Nephron progenitor cell (in vitro differentiated cells): ENCODE data around the gene PTPN1.

Source experiments
- DNase-seq: peaks from one replicate; pipeline ENCODE4 v3.0.0; 2021
- H3K27ac Mint-ChIP-seq: 2 replicates; pipeline ENCODE4 v1.8.0; 2021; ENCODE audit warnings: mild to moderate bottlenecking, moderate library complexity, mixed read lengths
- H3K27me3 Mint-ChIP-seq: 2 replicates; pipeline ENCODE4 v1.8.0; 2021; ENCODE audit warnings: mild to moderate bottlenecking, low read depth, mixed read lengths; ENCODE audit not compliant: poor library complexity
- H3K36me3 Mint-ChIP-seq: 2 replicates; pipeline ENCODE4 v1.8.0; 2021; ENCODE audit warnings: low read depth, mixed read lengths
- H3K4me1 Mint-ChIP-seq: 2 replicates; pipeline ENCODE4 v1.8.0; 2021; ENCODE audit warnings: mixed read lengths
- H3K4me3 Mint-ChIP-seq: 2 replicates; pipeline ENCODE4 v1.8.0; 2021; ENCODE audit warnings: mild to moderate bottlenecking, moderate library complexity, mixed read lengths
- H3K9me3 Mint-ChIP-seq: 2 replicates; pipeline ENCODE4 v1.8.0; 2021; ENCODE audit warnings: mild to moderate bottlenecking, moderate library complexity, mixed read lengths
- CTCF ChIP-seq: fragments of 200-600 bp; sonication (generic); IDR thresholded peaks from 2 replicates; pipeline ENCODE4 v1.5.0; 2021; ENCODE audit warnings: antibody characterized with exemption

The PTPN1 gene

GRCh38 chr20:50467174-50467573 lies 43.0 kb upstream of the PTPN1 start:
- no peak overlapping the region for H3K4me3 Mint-ChIP-seq
- peaks cover 13% of the 10 kb centered on the region for H3K4me1 Mint-ChIP-seq
- no peak for TF ChIP-seq CTCF
- H3K9me3 Mint-ChIP-seq, result peaks cover 9% of the 10 kb centered on the region
- DNase-seq, result no peak
- H3K27me3 Mint-ChIP-seq, result peaks cover 30% of the 10 kb centered on the region
- H3K36me3 Mint-ChIP-seq, result no peaks in the 10 kb centered on the region
- no peak overlapping the region for H3K27ac Mint-ChIP-seq

GRCh38 chr20:50467718-50468356 lies 42.3 kb upstream of the PTPN1 start:
- no peak for DNase-seq
- H3K4me1 Mint-ChIP-seq, result peaks cover 13% of the 10 kb centered on the region
- H3K36me3 Mint-ChIP-seq, result no peaks in the 10 kb centered on the region
- no peak overlapping the region for H3K27ac Mint-ChIP-seq
- H3K9me3 Mint-ChIP-seq, result peaks cover 9% of the 10 kb centered on the region
- H3K27me3 Mint-ChIP-seq, result peaks cover 26% of the 10 kb centered on the region
- no peak for TF ChIP-seq CTCF
- H3K4me3 Mint-ChIP-seq, result no peak overlapping the region

GRCh38 chr20:50468378-50468798 lies 41.8 kb upstream of the PTPN1 start:
- Mint-ChIP-seq H3K27me3 (peaks cover 25% of the 10 kb centered on the region), H3K36me3 (no peaks in the 10 kb centered on the region)
- no peak for TF ChIP-seq CTCF

GRCh38 chr20:50469176-50469723 lies 40.9 kb upstream of the PTPN1 start:
- Mint-ChIP-seq H3K36me3 (no peaks in the 10 kb centered on the region), H3K9me3 (peaks cover 9% of the 10 kb centered on the region), H3K27ac (no peak overlapping the region), H3K4me3 (no peak overlapping the region), H3K4me1 (peaks cover 13% of the 10 kb centered on the region), H3K27me3 (peaks cover 23% of the 10 kb centered on the region)
- no peak for DNase-seq
- TF ChIP-seq CTCF, result no peak

More at GRCh38 chr20:50468378-50468798, 41.8 kb upstream of the PTPN1 start:
- peaks cover 9% of the 10 kb centered on the region for H3K9me3 Mint-ChIP-seq
- no peak overlapping the region for H3K27ac Mint-ChIP-seq
- H3K4me3 Mint-ChIP-seq, result no peak overlapping the region
- DNase-seq, result no peak
- H3K4me1 Mint-ChIP-seq, result peaks cover 13% of the 10 kb centered on the region

GRCh38 chr20:50469796-50470195 lies 40.4 kb upstream of the PTPN1 start:
- H3K4me3 Mint-ChIP-seq, result no peak overlapping the region
- no peak for TF ChIP-seq CTCF
- peaks cover 9% of the 10 kb centered on the region for H3K9me3 Mint-ChIP-seq
- H3K36me3 Mint-ChIP-seq, result no peaks in the 10 kb centered on the region
- H3K27me3 Mint-ChIP-seq, result peaks cover 18% of the 10 kb centered on the region
- DNase-seq, result no peak
- peaks cover 7% of the 10 kb centered on the region for H3K4me1 Mint-ChIP-seq
- H3K27ac Mint-ChIP-seq, result no peak overlapping the region

- Mint-ChIP-seq H3K27ac (no peak overlapping the region), H3K36me3 (no peaks in the 10 kb centered on the region), H3K4me1 (peaks cover 4% of the 10 kb centered on the region), H3K9me3 (peaks cover 9% of the 10 kb centered on the region), H3K27me3 (peaks cover 12% of the 10 kb centered on the region), H3K4me3 (no peak overlapping the region)
- no peak for DNase-seq
- TF ChIP-seq CTCF, result no peak
These were observed 39.8 kb upstream of the PTPN1 start for GRCh38 chr20:50470264-50470858.
